Activated CD8-positive, alpha-beta memory T cell treated with anti-CD3 and anti-CD28 coated beads, Interleukin-2, amount 50 U/mL, for 24 hours (primary cell): ENCODE data around the gene RND3.

Experiments used
- DNase-seq: peaks from one replicate; pipeline ENCODE4 v3.0.0-alpha.2; 2020; ENCODE audit errors: extremely low read depth

Gene RND3

GRCh38 chr2:150476286-150476685, 11.2 kb downstream of the RND3 start:
- no peak for DNase-seq

GRCh38 chr2:150475479-150476250, 11.8 kb downstream of the RND3 start:
- DNase-seq = no peak

- no peak for DNase-seq
These were observed 13.0 kb downstream of the RND3 start for GRCh38 chr2:150474326-150475074.

DNA sequence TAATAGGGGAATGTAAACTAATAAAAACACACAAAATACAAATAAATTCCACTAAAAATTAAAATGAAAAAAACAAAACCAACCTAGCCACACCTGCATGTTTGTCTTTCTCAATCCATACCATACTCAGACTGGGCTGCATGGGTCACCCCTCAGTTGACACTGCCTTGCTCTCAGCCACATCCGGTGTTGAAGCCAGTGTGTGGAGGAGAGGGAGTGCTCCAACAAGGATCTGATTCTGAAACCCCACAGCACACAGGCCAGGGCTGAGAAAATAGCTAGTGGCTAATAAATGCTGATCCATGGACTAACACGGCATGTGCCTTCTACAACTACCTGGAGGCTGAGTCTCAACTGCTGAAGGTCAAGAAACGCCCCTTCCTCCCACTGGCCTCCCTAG, 13.7 kb downstream of the RND3 start:
- no peak for DNase-seq

DNA sequence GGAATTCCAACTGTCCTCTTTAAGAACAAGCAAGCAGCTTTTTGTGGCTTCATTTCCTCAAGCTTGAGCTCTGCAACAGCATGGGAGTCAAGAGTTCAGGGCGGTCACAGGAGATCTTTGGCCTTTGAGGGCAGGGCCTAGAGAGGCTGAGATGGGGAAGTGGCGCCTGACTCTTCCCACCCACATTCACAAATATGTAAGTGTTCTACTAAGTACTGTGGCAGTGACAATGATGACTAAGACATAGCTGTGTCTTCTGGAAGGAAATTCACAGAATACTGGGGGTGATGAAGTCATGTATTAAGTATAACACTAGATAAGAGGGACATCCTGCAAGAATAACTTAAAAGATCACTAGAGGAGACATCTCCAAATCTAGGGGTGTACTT, 15.0 kb downstream of the RND3 start:
- no peak for DNase-seq

GRCh38 chr2:150471813-150472510, 15.5 kb downstream of the RND3 start:
- DNase-seq = no peak

- DNase-seq = no peak
These were observed 17.0 kb downstream of the RND3 start for GRCh38 chr2:150470435-150470834.

GRCh38 chr2:150469706-150470274, 17.7 kb downstream of the RND3 start:
- DNase-seq = no peak

DNA sequence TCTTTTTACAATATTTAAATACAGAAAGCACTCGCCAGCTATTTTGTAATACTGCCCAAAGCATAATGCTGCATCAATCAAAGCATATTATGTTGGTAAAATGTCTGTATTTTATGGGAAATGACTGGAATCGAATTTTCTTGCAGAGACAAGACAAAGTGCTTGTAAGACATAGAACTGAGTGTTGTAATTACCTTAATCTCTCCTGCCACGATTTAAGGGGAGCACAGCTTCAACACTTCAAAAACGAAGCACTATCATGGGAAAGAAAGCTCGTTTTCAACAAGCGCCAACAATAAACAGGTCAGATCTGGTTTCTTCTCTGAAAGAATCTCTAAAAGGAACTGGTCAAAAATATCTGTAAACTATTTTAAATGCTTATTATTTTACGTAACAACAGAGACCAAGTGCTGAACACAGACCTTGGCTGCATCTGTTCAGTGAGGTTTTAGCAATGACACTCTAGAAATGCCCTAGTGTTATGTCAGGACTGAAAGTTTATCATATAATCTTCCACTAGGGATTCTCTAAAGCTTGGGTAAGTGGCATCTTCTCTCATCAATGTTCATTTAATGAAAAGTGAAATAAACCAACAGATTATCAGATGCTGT, 19.0 kb downstream of the RND3 start:
- DNase-seq = no peak

- DNase-seq = no peak
These were observed 19.9 kb downstream of the RND3 start for GRCh38 chr2:150467621-150467963.

DNA sequence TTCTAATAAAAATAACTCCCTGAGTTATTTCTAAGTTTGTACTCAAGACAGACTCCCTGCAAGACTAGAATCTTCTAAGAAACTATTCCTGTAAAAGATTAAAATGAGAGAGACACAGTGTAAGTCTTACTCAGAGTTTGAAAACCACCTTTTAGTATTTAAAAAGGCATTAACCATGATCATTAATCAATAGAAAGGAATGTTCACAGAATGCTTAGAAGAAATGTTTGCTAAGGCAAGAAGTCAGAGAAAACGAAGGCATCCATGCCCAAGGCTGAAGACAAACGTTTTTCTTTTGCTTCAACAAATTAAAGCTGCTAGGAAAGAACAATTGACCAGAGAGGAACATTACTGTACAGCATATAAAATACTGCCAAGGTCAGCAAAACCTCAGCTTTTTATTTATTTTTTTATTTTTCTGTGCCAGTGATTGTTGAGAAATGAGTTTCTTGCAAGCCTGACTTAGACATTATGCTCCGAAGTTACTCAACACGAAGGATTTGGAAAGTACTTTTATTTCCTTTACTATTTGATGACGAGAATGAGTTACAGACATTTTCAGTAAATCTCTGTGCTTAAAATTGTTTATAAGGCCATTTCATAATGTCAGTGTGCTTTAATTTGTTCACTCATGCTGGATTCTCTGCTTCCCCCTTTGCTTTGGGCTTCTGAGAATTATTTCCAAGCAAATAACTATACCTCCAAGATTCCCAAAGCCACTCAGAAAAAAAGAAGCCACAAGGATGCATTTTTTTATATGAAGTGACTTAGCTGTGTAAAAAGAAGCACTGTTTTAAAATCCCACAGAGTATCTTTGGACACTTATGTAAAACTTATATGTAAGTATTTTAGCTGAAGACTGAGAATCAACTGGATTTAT, 20.5 kb downstream of the RND3 start:
- DNase-seq = no peak

GRCh38 chr2:150465703-150466569, 21.5 kb downstream of the RND3 start:
- DNase-seq = no peak

GRCh38 chr2:150464986-150465385, 22.5 kb downstream of the RND3 start:
- DNase-seq = no peak

DNA sequence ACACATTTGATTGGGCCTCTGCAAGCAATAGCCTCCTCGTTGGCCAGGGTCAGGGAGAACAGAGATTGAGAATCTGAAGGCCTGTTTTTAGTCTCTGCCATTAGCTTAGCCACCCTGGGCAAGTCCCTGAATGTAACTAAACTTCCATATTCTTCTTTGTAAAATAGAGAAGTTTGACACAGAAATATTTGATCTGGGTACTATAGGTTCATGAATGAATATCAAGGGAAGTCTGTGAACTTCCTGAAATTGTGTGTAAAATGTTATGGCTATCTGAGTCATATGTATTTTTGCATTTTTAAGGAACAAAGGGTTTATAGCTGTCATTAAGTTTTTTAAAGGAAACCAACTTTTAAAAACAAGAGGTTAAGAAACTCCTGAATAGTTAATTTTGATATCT, 23.2 kb downstream of the RND3 start:
- no peak for DNase-seq

GRCh38 chr2:150462770-150463169, 24.7 kb downstream of the RND3 start:
- DNase-seq = no peak

DNA sequence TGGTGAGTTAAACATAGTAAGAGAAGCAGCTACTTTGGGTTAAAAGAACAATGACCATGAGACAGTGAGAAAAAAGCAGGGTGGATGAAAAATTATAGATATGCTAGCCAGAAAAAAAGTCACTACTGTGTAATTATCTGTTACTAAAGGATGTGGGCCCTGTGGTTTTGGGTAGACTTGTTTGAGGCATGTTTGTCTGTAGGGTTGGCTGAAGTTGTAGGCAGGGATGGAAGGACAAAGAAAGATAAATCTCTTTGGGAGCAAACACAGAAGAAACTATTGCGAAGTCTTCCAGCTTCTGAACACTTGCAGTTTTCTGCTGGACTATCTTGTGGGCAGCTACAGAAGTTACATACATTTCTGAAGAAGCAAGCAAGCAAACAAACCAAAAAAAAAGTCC, 28.2 kb downstream of the RND3 start:
- no peak for DNase-seq

DNA sequence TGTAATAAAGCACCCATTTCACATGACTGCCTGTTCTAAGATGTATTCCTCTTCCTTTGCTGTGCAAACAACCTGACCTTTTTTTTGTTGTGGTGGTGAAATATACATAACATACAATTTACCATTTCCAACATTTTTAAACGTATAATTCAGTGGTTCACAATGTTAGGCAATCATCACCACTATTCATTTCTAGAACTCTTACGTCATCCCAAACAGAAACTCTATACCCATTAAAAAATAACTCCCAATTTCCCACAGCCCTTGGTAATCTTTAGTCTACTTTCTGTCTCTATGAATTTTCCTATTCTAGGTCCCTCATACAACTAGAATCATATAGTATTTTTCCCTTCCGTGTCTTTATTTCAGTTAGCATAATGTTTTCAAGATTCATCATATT, 36.7 kb downstream of the RND3 start:
- no peak for DNase-seq

- no peak for DNase-seq
These were observed 37.6 kb downstream of the RND3 start for GRCh38 chr2:150449856-150450255.

DNA sequence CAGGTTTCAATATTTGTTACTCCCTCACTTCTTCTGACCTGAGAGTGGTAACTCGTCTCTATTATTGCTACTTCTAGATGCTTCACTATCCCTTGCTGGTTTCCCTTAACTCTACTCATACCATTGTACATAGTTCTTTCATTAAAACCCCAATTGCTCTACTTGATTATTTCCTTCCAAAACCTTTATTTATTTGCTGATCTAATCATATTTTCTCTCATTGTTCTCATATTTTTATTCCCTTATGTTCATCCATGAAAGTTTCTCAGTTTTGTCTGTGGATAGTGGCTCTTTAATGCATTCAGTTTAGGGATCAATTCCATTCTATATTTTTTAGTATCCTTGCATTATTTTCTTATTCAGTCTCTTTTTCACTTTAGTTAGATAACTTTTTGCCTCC, 42.1 kb downstream of the RND3 start:
- no peak for DNase-seq

DNA sequence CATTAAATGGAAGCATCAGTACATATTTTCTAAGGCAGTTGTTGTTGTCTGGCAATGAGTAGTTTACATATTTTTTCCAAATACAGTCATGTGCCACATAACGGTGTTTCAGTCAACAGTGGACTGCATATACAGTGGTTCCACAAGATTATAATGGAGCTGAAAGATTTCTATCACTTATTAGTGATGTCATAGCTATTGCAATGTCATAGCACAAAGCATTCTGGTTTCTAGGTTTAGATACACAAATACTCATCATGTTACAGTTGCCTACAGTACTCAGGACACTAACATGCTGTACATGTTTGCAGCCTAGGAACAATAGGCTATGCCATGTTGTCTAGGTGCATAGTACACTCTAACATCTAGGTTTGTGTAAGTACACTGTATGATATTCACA, 45.0 kb downstream of the RND3 start:
- DNase-seq = no peak
